Loucy (cell line): Measurements from ENCODE around the gene CFAP410.

Experiments used
- CTCF ChIP-seq: fragments of 200-600 bp; sonication (generic); conservative IDR thresholded peaks from 2 replicates; pipeline ENCODE4 v1.5.1; 2014; ENCODE audit warnings: mild to moderate bottlenecking, antibody characterized with exemption, low read length
- EZH2phosphoT487 ChIP-seq: fragments of 200-600 bp; IDR thresholded peaks from 2 replicates; pipeline ENCODE4 v1.6.1; 2018; ENCODE audit warnings: antibody characterized with exemption, mild to moderate bottlenecking, moderate library complexity, borderline replicate concordance

GRCh38 chr21:44332965-44333364, 6.2 kb downstream of the CFAP410 start:
- no peak for TF ChIP-seq CTCF
- no peak for TF ChIP-seq EZH2phosphoT487
